ENCODE data around the gene COL4A2. TPM values are rescaled to one million over a fixed set of nuclear protein-coding genes. Genes with fewer than 3 reads are reported as not detected.

The COL4A2 gene
- polyA plus RNA-seq, 1 donor (not counting 4 experiments of a cell fraction or from before 2014, with no cell fraction given): 30.7 TPM

DNA sequence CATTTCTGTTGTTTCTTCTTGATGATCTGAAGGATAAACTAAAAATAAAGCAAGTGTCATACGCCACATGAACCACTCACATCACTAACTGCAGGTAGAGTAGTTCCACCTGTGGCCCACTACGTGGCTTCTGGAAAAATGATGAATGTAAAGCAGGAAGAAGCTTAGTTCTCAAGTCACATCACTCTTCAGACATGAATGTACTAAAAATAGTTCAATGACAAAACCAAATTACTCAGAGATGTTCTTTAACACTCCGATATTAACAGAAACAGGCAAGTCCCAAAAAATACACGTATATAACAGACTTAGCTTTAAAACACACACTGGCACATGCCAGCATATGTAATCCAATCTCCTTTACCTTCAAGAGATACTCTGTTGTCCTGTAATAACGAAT lies 232.8 kb downstream of the COL4A2 start:
- TF ChIP-seq CTCF (optimal IDR thresholded peaks at IDR 0.05 in 1 of 3, IDR thresholded peaks at IDR 0.05 in 1 of 3, conservative IDR thresholded peaks at IDR 0.05 in 1 of 3; ENCODE audit: extremely low read depth in 1 of 3, insufficient read depth in 2 of 3, low read length in 3 of 3): no peak
- no peak for TF ChIP-seq EZH2 (IDR thresholded peaks at IDR 0.05; ENCODE audit: low read length)
- H4K20me1 ChIP-seq (ENCODE audit: control insufficient read depth, extremely low read depth, insufficient read depth, low read length): no peaks in the 10 kb centered on the region

DNA sequence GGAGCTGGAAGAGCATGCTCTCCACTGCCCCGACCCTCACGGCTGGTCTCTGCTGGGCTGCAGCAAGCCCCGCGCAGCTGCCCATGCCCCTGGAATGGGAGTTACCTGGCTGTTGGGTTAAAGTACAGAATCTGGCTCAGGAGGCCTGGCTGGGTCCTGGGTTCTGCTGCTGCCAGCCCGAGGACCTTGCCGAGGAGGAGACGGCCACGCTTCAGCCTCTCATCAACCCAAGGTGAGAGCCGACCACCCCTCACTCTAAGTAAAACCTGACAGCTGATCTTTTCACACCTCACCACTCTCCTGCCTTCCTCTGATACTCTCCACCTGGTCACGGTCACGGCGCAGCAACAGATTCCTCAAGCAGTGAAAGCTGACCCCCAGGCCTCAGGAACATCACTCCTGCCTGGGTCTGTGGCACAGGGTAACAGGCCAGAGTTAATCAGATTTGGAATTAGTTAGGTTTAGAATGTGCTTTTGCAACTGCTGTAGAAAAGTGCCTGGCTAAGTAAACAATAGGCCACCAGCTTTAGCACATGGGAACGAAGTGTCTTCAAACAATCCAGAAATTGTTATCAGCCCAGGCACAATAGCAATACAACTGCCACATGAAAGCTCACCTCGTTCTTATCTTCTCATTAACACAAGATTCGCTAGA lies 233.9 kb downstream of the COL4A2 start:
- TF ChIP-seq EZH2 (IDR thresholded peaks at IDR 0.05; ENCODE audit: low read length): no peak
- no peak for TF ChIP-seq CTCF (optimal IDR thresholded peaks at IDR 0.05 in 1 of 3, IDR thresholded peaks at IDR 0.05 in 1 of 3, conservative IDR thresholded peaks at IDR 0.05 in 1 of 3; ENCODE audit: extremely low read depth in 1 of 3, insufficient read depth in 2 of 3, low read length in 3 of 3)
- dilution Hi-C loops (cut with MboI; ENCODE audit: extremely low pct_ligation_motif_present, low sequenced_read_pairs): no loop called here
- no peak overlapping the region for H3K27ac ChIP-seq (ENCODE audit: control insufficient read depth, insufficient read depth, low read length)
- no peak overlapping the region for H3K9ac ChIP-seq (ENCODE audit: control insufficient read depth, extremely low read depth, insufficient read depth, low read length)
- no peaks in the 10 kb centered on the region for H3K4me1 ChIP-seq (ENCODE audit: control insufficient read depth, extremely low read depth, insufficient read depth, low read length)
- no peak for DNase-seq (ENCODE audit: low read depth, low spot score)
- FAIRE-seq: no peak
- no peaks in the 10 kb centered on the region for H4K20me1 ChIP-seq (ENCODE audit: control insufficient read depth, extremely low read depth, insufficient read depth, low read length)
- H3K36me3 ChIP-seq (ENCODE audit: control insufficient read depth in 2 of 2, extremely low read depth in 1 of 2, insufficient read depth in 2 of 2, low read length in 2 of 2): no peaks in the 10 kb centered on the region
- no peak overlapping the region for H3K4me3 ChIP-seq (ENCODE audit: control insufficient read depth in 2 of 3, extremely low read depth in 1 of 3, insufficient read depth in 2 of 3, low read depth in 1 of 3, low read length in 3 of 3)
- no peaks in the 10 kb centered on the region for H3K79me2 ChIP-seq (ENCODE audit: control insufficient read depth, insufficient read depth, low read length)
- no peak overlapping the region for H2AFZ ChIP-seq (ENCODE audit: control insufficient read depth, low read length)
- H3K27me3 ChIP-seq (ENCODE audit: control insufficient read depth, extremely low read depth, insufficient read depth, low read length): no peaks in the 10 kb centered on the region
- H3K4me2 ChIP-seq (ENCODE audit: control insufficient read depth, extremely low read depth, insufficient read depth, low read depth, low read length): no peak overlapping the region
- no peaks in the 10 kb centered on the region for H3K9me3 ChIP-seq (ENCODE audit: control insufficient read depth, low read depth, low read length)
- H3K9me1 ChIP-seq (ENCODE audit: control insufficient read depth, extremely low read depth, insufficient read depth, low read length): no peaks in the 10 kb centered on the region

More for the DNA sequence above, 232.8 kb downstream of the COL4A2 start:
- Histone ChIP-seq H3K4me3 (ENCODE audit: control insufficient read depth in 2 of 3, extremely low read depth in 1 of 3, insufficient read depth in 2 of 3, low read depth in 1 of 3, low read length in 3 of 3) (no peak overlapping the region), H3K9me3 (ENCODE audit: control insufficient read depth, low read depth, low read length) (no peaks in the 10 kb centered on the region), H3K4me2 (ENCODE audit: control insufficient read depth, extremely low read depth, insufficient read depth, low read depth, low read length) (no peak overlapping the region), H3K9me1 (ENCODE audit: control insufficient read depth, extremely low read depth, insufficient read depth, low read length) (no peaks in the 10 kb centered on the region), H3K79me2 (ENCODE audit: control insufficient read depth, insufficient read depth, low read length) (no peaks in the 10 kb centered on the region), H3K36me3 (ENCODE audit: control insufficient read depth in 2 of 2, extremely low read depth in 1 of 2, insufficient read depth in 2 of 2, low read length in 2 of 2) (no peaks in the 10 kb centered on the region), H2AFZ (ENCODE audit: control insufficient read depth, low read length) (no peak overlapping the region), H3K9ac (ENCODE audit: control insufficient read depth, extremely low read depth, insufficient read depth, low read length) (no peak overlapping the region), H3K4me1 (ENCODE audit: control insufficient read depth, extremely low read depth, insufficient read depth, low read length) (no peaks in the 10 kb centered on the region), H3K27ac (ENCODE audit: control insufficient read depth, insufficient read depth, low read length) (no peak overlapping the region), H3K27me3 (ENCODE audit: control insufficient read depth, extremely low read depth, insufficient read depth, low read length) (no peaks in the 10 kb centered on the region)
- dilution Hi-C loops (cut with MboI; ENCODE audit: extremely low pct_ligation_motif_present, low sequenced_read_pairs): no loop called here
- DNase-seq (ENCODE audit: low read depth, low spot score) (no peak), FAIRE-seq (no peak)

Measured in keratinocyte (primary cell).